Stimulated activated CD8-positive, alpha-beta memory T cell treated with anti-CD3 and anti-CD28 coated beads, Interleukin-4, amount 100 ng/mL, for 1 hour (primary cell): ENCODE measurements around the gene GDF10.

Source experiments
- DNase-seq, 2 donors: peaks; one replicate each; pipeline ENCODE4 v3.0.0-alpha.2; 2020; ENCODE audit warnings: low read depth in 2 of 2, low spot score in 1 of 2

GDF10 gene

GRCh38 chr10:47350671-47351640 is 51.0 kb downstream of the GDF10 start:
- DNase-seq, result no peak

GRCh38 chr10:47351899-47352815 is 52.2 kb downstream of the GDF10 start:
- no peak for DNase-seq

- no peak for DNase-seq
Measured at GRCh38 chr10:47353351-47353750, 53.4 kb downstream of the GDF10 start.

GRCh38 chr10:47354165-47354564 is 54.2 kb downstream of the GDF10 start:
- DNase-seq, result no peak

DNA sequence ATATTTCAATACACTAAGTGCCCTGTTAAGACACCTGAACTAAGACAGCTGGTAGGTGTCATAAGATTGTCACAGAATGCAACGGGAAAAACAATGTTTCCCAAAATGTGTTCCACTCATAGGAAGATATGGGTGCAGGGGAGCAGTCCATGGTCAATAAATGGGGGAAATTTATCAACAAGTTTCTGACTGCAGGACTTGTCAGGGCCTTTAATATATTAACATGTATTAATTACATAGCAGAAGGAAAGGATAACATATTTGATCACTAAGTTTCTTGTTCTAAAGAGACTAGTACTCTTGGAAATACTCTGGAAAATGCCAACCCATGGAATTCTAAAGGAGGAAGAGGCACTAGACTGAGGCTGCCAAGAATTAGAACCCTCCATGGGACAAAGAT is 54.9 kb downstream of the GDF10 start:
- no peak for DNase-seq

DNA sequence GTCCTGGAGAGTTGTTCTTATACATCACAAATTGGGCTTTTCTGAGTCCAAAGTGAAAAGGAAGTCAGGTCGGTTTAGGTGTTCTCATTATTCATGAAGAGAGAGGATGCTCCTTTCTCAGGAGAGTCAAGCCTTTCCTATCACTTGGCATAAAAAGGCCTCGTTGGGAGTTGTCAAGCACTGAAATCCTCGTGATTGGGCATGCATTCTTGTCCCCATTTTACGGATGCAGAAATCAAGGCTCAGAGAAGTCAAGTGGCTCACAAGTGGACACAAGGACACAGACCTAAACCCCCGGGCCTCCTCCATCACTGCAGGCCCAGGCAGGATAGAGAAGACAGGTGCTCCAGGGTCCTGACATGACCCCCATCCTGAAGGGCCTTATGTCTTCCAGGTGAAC is 56.7 kb downstream of the GDF10 start:
- no peak for DNase-seq

DNA sequence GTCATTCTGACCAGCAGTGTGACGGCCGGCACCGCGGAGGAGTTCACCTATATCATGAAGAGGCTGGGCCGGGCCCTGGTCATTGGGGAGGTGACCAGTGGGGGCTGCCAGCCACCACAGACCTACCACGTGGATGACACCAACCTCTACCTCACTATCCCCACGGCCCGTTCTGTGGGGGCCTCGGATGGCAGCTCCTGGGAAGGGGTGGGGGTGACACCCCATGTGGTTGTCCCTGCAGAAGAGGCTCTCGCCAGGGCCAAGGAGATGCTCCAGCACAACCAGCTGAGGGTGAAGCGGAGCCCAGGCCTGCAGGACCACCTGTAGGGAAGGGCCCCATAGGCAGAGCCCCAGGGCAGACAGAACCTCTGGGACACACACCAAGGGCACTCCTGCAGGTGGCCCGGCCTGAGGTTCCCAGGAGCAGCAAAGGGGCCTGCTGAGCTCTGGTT is 57.2 kb downstream of the GDF10 start:
- no peak for DNase-seq

DNA sequence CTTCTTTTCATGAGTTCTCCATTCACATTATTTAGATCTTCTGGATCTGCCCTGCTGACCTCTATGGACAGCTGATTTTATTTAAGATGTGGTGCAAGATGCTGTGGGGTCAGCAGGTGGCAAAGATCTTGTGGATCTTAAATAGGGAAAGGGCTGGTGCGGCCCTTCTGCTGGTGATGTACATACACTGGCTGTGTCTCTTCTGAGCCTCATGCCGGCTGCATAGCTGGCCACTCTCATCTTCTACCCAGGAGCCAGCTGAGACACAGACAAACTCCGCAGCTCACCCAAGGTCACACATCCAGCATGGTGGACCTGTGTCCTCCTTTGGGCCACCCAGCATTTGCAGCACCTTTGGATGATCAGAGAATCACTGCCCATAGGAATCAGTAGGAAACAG is 57.9 kb downstream of the GDF10 start:
- DNase-seq, result no peak

GRCh38 chr10:47358457-47358856 is 58.5 kb downstream of the GDF10 start:
- no peak for DNase-seq

GRCh38 chr10:47359101-47359500 is 59.1 kb downstream of the GDF10 start:
- no peak for DNase-seq

- DNase-seq, result no peak
Measured at GRCh38 chr10:47359626-47360418, 59.8 kb downstream of the GDF10 start.

DNA sequence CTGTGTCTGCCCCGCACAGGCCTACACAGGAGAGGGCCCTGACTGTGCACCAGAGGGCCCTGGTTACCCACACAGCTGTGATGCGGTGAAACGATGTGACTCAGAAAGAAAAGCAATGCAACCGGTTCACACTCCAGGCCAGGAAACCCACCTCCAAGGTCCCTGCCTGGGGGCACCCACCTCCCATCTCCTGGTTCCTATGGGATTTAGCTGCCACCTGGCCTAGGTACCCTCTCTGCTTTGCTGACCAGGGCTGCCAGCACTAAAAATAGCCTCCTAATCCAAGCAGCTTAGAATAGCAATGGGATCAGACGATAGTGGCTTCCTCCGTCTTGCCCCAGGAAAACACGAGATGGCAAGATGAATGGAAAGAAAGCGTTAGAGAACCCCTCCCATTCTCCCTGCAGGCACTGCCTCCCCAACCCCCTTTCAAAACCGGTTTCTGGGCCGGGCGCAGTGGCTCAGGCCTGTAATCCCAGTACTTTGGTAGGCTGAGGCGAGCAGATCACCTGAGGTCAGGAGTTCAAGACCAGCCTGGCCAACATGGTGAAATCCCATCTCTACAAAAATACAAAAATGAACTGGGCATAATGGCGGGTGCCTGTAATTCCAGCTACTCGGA is 60.5 kb downstream of the GDF10 start:
- DNase-seq, result no peak

GRCh38 chr10:47361293-47361692 is 61.3 kb downstream of the GDF10 start:
- no peak for DNase-seq

DNA sequence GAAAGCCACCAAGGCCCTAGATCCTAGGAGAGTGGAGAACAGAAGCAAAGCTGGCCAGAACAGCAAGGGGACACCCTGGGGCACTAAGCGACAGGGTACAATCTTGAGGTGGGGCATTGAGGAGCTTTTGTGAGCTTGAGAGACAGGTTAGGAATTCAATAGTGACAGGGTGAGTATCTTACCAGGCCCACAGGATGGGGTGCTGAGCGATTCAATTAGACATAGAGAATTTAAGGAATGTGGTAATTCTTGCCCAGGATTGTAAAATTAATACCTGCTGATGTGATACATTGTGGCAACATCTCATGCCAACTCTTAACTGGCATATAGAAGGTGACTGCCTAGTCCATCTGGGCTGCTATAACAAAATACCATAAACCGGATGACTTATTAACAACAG is 62.2 kb downstream of the GDF10 start:
- DNase-seq, result no peak
